ENCODE results near the gene EXT2.

Gene EXT2

DNA sequence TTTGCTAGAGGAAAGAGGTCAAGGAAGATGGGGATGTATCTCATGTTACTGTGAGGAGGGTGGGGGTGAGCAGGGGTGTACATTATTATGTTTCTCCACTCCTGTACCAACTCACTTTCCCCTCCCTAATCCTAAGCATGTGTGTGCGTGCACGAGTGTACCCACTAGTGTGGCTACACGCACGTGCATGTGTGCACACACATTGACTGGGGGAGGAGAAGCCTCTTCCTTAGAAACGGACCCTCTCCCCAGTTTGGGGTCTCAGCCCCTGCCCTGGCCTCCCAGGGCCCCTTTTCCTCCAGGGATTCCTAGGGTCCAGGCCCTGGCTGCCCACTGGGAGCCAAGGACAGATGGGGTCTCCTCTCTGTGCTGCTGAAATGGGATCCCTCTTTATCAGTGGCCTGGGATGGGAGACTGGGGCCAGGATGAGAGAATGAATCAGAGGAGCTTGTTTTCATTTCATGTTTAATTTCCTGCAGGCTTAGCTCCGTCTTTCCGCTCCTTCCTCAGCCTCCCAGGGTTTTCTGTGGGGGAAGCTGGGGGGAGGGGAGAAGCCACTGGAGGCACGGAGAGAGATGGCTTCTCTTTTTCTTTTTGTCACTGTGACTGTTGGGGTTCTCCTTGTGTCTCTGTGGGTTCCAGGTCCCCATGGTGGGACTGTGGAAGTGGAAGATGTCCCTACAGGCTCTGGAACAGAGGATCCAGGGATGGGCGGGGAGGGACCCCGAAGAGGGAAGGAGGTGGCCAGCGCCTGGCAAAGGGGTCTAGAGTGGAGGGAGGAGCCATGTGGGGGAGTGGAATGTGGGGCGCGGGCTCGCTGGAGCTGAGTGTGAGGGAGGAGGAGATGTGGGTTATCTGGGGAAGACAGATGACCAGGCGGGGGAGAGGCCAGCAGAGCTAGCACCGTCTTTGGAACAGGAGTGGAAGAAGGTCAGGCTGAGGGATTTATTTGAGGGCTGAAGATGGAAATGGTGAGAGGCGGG, 174.2 kb downstream of the EXT2 start:
- DNase-seq = no peak

DNA sequence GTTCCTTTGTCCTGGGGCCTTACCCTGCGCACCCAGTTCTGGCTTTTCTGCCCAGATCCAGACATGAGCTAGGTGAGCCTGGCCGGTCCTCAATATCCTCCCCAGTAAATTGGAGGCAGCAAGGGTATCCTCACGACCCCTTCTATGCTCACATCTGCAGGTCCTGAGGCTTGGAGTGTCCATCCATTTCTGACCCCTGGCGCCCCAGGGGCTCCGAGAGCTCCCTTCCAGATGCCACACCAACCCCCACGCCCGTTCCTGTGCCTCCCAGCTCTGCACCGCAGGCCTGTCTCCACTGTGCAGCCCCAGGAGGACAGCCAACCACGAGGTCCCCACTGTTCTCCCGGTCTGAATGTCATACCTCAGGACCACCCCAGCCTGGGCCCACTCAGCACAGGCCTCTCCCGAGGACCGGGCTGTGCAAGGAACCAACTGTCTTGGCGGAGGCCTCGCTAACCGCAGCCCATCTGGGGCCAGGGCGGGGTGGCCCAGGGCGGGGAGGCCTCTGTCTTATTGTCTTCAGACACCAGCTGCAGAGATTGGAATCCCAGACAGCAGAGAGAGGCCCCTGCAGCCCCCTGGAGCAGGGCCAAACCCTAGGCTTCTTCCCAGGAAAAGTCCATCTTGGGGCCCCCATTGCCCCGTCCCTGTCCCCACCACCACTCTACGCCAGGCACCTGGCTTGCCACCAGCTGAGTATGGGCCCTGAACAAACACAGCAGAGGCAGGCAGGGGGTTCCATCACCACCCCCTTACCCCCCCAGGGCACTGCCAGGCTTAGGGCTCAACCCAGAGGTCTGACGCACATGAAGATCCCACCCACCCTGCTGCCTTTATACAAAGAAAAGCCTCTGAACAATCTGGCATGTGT, 175.2 kb downstream of the EXT2 start:
- no peak for DNase-seq

DNA sequence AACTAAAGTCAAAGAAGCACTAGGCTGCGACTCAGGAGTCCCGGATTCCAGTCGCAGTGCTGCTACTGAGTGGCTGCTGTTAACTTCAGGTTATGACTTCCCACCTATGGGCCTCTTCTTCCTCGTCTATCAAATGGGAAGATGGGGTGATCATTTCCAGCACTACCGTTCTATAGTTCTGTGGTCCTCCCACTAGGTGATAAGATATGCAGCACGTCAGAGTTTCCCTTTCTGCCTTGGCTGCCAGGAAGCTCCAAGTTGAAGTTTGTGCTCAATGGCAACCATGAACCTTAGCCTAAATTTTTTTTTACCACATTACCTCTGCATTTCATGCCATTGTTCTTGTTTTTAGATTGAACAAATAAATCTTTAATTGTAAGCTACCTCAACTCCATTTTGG, 175.8 kb downstream of the EXT2 start:
- DNase-seq = no peak

GRCh38 chr11:44274404-44274803, 178.9 kb downstream of the EXT2 start:
- no peak for DNase-seq

DNA sequence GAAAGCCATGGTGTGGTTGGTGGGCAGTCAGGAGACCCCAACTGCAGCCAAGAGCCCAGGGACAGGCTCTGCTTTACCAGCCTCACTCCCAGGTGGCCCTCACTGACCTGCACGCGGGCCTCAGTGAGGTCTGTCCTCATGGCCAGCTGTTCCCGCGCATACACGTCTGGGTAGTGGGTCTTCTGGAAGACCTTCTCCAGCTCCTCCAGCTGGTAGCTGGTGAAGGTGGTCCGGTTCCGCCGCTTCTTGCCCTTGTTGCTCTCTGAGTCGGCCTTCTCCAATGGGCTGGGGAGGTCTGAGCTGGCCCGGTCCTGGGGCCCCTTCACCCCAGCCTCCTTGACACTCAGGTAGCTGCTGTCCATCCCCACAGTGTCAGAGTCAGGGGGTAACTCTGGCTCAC, 179.8 kb downstream of the EXT2 start:
- no peak for DNase-seq

GRCh38 chr11:44275961-44276550, 180.6 kb downstream of the EXT2 start:
- no peak for DNase-seq

DNA sequence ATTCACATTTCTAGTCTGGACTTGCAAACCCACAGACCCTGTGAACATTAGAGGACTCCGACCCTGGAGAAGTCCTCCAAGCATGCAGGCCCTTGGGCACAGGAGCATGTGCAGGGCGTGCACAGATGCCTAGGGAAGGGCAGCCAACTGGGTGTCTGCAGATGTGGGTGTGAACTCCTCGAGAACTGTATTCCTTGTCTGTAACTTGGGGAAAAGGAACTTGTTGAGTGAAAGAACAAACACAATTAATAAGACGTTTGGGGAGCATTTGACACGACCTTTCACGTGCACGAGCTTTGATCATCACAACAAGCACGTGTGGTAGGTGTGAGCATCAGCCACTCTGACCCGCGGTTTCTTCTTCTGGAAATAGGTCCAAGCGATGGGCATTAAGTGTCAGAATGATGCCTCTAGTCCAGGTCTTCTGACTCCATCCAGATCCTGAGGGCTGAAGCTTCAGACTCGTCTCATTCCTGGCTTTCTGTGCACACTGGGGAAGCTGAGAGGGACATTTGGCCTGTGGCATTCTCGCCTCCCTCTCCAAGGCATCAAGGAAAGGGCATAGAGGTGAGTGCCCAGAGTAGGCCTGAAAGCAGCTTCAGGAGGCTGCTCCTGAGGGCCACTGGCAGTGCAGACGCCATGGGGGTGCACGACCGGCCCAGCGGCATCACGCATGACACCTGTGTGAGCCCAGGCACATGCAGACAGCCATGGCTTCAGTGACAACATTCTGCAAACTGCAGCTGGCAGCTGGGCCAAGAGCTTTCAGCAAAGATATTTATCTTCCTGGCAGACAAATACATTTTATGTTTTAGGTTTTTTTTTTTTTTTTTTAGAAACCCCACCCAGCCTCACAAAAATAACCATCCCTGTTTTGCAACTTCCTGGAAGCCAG, 182.0 kb downstream of the EXT2 start:
- DNase-seq = no peak

DNA sequence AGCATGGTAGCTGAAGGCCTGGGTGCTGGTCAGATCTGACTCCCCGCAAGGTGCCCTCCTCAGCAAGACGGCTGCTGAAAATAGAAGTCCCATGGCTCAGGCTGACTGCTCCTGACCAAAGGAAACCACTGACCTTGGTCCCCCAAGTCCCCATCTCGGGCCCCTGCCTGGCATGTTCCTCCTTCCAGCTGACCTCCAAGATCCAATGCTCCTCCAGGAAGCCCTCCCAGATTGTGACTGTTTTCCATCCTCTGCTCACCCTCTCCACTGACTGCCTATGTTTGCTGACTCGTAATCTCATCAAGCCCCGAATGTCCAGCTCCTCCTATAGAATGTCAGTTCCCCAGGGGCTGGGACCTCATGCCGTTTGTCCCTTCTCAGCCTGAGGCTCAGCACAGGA, 184.0 kb downstream of the EXT2 start:
- no peak for DNase-seq

DNA sequence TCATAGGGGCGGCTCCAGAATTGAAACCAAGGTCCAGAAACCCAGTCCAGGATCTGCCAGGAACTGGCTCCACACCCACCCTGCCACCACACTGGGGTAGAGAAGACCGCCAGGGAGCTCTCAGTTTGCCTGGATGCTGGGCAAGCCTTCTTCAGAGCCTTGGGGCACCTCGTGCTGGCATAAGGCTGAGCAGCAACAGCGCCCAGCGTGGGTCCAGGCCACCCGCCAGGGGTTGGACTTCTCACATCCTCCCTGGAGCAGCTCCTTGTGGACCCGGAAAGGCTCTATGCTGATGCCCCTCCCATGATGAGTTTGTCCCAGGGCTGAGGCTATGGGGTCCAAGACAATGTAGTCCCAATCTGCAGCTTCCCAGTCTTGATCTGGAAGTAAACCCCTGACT, 184.8 kb downstream of the EXT2 start:
- no peak for DNase-seq

GRCh38 chr11:44281151-44281550, 185.7 kb downstream of the EXT2 start:
- DNase-seq = no peak

DNA sequence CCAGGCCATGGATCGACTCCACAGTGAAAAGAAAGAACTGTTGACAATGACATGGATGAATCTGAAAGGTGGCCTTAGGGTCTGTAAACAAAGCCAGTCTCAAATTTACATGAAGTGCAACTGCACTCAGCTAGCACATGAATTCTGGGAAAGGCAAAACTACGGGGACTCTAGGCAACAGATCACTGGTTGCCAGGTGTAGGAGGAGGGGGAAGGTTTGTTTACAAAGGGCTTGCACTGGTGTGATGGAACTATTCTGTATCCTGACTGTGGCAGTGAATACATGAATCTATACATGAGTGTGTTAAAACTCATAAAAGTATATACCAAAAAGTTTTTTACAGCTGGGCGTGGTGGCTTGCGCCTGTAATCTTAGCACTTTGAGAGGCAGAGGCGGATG, 187.1 kb downstream of the EXT2 start:
- no peak for DNase-seq

- DNase-seq = no peak
These were observed 190.3 kb downstream of the EXT2 start for GRCh38 chr11:44285756-44286155.

GRCh38 chr11:44286268-44286880, 190.9 kb downstream of the EXT2 start:
- peak; percentile 41 for DNase-seq

GRCh38 chr11:44286911-44287310, 191.4 kb downstream of the EXT2 start:
- no peak for DNase-seq

DNA sequence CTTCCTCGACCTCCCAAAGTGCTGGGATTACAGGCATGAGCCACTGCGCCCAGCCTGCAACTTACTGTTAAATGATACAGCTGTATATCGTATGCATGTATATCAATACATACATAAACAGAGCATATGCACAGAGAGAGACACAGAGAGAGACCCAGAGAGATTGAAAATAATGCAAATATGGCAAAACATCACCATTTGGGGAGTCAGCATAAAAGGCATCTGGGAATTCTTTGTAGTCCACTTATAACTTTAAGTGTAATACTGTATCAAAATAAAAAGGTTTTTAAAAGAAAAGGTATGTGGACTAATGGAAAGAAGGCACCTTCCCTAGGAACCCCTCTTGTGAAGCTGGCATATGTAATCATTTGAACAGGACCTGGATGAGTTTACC, 192.7 kb downstream of the EXT2 start:
- no peak for DNase-seq

DNA sequence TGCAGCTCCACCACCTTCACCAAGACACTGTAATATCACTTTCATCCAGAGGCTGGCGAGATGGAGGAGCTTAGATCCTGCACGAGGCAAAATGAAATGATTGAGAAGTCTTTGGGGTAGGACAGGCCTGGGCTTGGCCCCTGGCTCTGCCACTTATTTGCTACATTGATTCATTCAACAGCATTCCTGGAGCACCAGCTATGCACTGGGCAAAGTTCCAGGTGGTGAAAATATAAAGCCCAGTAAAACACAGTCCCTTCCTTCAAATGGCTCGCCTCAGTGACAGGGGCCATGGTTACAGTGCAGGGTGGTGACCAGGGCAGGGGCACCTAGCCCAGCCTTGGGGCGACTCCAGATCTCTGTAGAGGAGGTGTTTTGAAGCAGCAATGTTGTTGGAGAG, 194.7 kb downstream of the EXT2 start:
- DNase-seq = no peak

Data from activated CD8-positive, alpha-beta memory T cell treated with anti-CD3 and anti-CD28 coated beads, Interleukin-2, amount 50 U/mL, for 4 hours (primary cell).